Activated B cell treated with CpG ODN at 0.5 μM for 24 hours (primary cell): Measurements from ENCODE around the gene ADARB2. TPM values are rescaled to one million over a fixed set of nuclear protein-coding genes. Genes with fewer than 3 reads are reported as not detected.

Source experiments
- ATAC-seq: fragments of 200-7000 bp; cut with Tn5 transposase; one replicate; pipeline ENCODE4 v1.10.0; 2021; ENCODE audit warnings: low read depth, mild to moderate bottlenecking, moderate library complexity
- CTCF ChIA-PET: fragments of 350-600 bp; sonication (Branson Sonifier 250); formaldehyde crosslinking; loops from one replicate; lab custom pipeline; 2021; ENCODE audit warnings: antibody characterized with exemption; lab: Charles Lee
- POLR2A ChIA-PET: fragments of 350-600 bp; sonication (Branson Sonifier 250); formaldehyde crosslinking; loops from one replicate; lab custom pipeline; 2021; ENCODE audit warnings: antibody characterized with exemption; lab: Charles Lee
- DNase-seq: peaks from one replicate; pipeline ENCODE4 v3.0.0; 2022
- H3K27ac Mint-ChIP-seq: one replicate; pipeline ENCODE4 v1.8.0; 2020; ENCODE audit warnings: mixed read lengths
- H3K27me3 Mint-ChIP-seq: one replicate; pipeline ENCODE4 v1.8.0; 2021; ENCODE audit warnings: mixed read lengths
- H3K36me3 Mint-ChIP-seq: one replicate; pipeline ENCODE4 v1.8.0; 2021; ENCODE audit warnings: low read depth, mixed read lengths
- H3K4me1 Mint-ChIP-seq: one replicate; pipeline ENCODE4 v1.8.0; 2021; ENCODE audit warnings: mixed read lengths
- H3K4me3 Mint-ChIP-seq: one replicate; pipeline ENCODE4 v1.8.0; 2020; ENCODE audit warnings: mild to moderate bottlenecking, mixed read lengths
- H3K9me3 Mint-ChIP-seq: one replicate; pipeline ENCODE4 v1.8.0; 2020; ENCODE audit warnings: mixed read lengths
- CTCF ChIP-seq: fragments of 200-600 bp; IDR thresholded peaks from one replicate; pipeline ENCODE4 v1.8.0; 2022; ENCODE audit warnings: antibody characterized with exemption, mild to moderate bottlenecking
- intact Hi-C: fragments of 100-400 bp; cut with micrococcal nuclease; formaldehyde crosslinking; loops from one replicate; pipeline ENCODE4 v1.15.1; 2024
- total RNA-seq: library from RNA; stranded (reverse); gene quantifications from 2 replicates; pipeline ENCODE4 v1.2.3, GENCODE V29; 2022

Gene ADARB2
- total RNA-seq, 1 donor from 2014 or later: 0.11 TPM

DNA sequence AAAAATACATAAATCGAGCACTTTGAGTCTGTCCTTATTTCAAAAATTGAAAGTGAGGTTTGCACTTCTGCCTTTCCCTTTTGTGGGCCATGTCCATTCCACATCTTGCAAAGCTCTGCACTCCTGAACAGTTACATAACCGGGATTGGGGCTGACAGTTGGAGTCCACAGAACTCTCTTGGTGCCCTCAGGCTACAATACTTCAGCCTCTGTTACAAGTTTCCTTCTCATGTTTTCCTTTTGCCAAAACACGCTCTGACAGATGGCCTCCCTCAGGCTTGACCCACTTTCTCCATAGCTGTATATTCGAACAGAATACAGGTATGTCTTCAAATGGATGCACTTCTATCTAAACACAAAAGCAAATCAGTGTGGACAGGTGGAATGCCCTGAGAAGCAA is 345.2 kb downstream of the ADARB2 start:
- no peaks in the 10 kb centered on the region for H3K9me3 Mint-ChIP-seq
- H3K4me3 Mint-ChIP-seq: no peak overlapping the region
- H3K4me1 Mint-ChIP-seq: no peaks in the 10 kb centered on the region
- ATAC-seq (no peak), DNase-seq (no peak)
- TF ChIP-seq CTCF: no peak
- H3K36me3 Mint-ChIP-seq: no peaks in the 10 kb centered on the region
- POLR2A ChIA-PET: no interaction called here
- no peaks in the 10 kb centered on the region for H3K27me3 Mint-ChIP-seq
- CTCF ChIA-PET: no interaction called here
- no peak overlapping the region for H3K27ac Mint-ChIP-seq
- intact Hi-C loops: no loop called here

DNA sequence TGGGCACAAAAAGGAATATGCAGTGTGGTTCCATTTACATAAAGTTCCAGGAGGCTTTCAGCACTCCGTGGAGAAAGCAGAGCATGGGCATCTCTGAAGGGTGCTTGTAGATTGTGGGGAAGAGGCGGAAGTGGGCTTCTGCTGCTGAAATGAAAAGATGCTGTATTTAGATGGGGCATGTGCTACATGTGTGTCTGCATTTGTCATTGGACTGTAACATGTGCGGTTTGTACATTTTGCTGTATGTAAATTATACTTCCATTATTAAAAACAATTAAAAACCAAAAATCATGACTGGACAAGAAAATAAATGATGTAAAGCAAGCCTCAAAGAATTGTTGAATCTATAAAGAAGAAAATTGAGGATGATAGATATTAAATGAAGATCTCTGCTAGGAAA is 347.1 kb downstream of the ADARB2 start:
- ChIA-PET POLR2A (no interaction called here), CTCF (no interaction called here)
- DNase-seq (no peak), ATAC-seq (no peak)
- H3K36me3 Mint-ChIP-seq: no peaks in the 10 kb centered on the region
- intact Hi-C loops: no loop called here
- no peaks in the 10 kb centered on the region for H3K27me3 Mint-ChIP-seq
- no peak for TF ChIP-seq CTCF
- H3K27ac Mint-ChIP-seq: no peak overlapping the region
- H3K9me3 Mint-ChIP-seq: peaks cover 8% of the 10 kb centered on the region
- no peaks in the 10 kb centered on the region for H3K4me1 Mint-ChIP-seq
- H3K4me3 Mint-ChIP-seq: no peak overlapping the region

- DNase-seq: no peak
Measured at GRCh38 chr10:1384026-1384425, 353.3 kb downstream of the ADARB2 start.

DNA sequence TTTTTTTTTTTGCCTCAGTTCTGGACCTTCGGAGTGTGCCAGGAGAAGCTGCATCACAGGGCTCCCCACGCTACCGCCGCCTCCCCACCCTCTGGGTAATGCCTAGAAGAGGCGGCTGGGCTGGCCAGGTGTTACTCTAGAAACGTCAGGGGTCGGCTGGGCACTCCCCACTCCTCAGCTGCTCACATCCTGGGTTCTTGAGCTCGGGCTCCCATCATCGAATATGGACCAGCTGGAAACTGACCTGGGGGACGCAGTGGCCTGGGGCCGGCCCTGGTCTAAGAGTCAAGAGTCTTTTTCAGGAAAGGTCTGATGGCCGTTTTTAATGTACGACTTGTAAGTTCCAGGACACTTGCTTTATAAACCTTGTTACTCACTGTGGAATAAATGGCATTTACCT is 354.6 kb downstream of the ADARB2 start:
- Mint-ChIP-seq H3K27ac (no peak overlapping the region), H3K9me3 (peaks cover 8% of the 10 kb centered on the region), H3K4me1 (no peaks in the 10 kb centered on the region), H3K4me3 (no peak overlapping the region), H3K36me3 (no peaks in the 10 kb centered on the region), H3K27me3 (peaks cover 32% of the 10 kb centered on the region)
- POLR2A ChIA-PET: no interaction called here
- DNase-seq: no peak
- CTCF ChIA-PET: no interaction called here
- no peak for TF ChIP-seq CTCF
- ATAC-seq: no peak
- intact Hi-C loops: no loop called here

More at GRCh38 chr10:1384026-1384425, 353.3 kb downstream of the ADARB2 start:
- Mint-ChIP-seq H3K27ac (no peak overlapping the region), H3K27me3 (peaks cover 21% of the 10 kb centered on the region), H3K4me1 (no peaks in the 10 kb centered on the region), H3K4me3 (no peak overlapping the region), H3K36me3 (no peaks in the 10 kb centered on the region), H3K9me3 (peaks cover 8% of the 10 kb centered on the region)
- TF ChIP-seq CTCF: no peak
- ChIA-PET POLR2A (no interaction called here), CTCF (no interaction called here)
- intact Hi-C loops: no loop called here
- ATAC-seq: no peak

DNA sequence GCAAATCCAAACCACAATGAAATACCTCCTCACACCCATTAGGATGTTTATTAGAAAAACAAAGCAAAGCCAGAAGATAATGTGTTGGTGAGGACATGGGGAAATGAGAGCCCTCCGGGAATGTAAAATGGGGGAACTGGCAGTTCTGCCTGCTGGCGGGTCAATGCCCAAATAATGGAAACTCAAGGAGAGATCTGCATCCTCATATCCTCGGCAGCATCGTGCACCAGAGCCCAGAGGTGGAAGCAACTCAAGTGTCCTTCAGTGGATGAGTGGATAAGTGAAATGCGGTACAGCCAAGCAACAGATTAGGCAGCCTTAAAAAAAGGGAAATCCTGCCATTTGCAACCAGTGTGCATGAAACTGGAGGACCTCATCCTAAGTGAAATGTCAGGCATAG is 356.0 kb downstream of the ADARB2 start:
- Mint-ChIP-seq H3K9me3 (peaks cover 5% of the 10 kb centered on the region), H3K27me3 (peaks cover 37% of the 10 kb centered on the region), H3K27ac (no peak overlapping the region), H3K36me3 (no peaks in the 10 kb centered on the region), H3K4me1 (no peaks in the 10 kb centered on the region), H3K4me3 (no peak overlapping the region)
- ChIA-PET CTCF (no interaction called here), POLR2A (no interaction called here)
- DNase-seq: no peak
- intact Hi-C loops: no loop called here
- no peak for ATAC-seq
- TF ChIP-seq CTCF: no peak
